Activated CD8-positive, alpha-beta memory T cell treated with anti-CD3 and anti-CD28 coated beads for 36 hours (primary cell): Measurements from ENCODE around the gene MND1. TPM values are rescaled to one million over a fixed set of nuclear protein-coding genes. Genes with fewer than 3 reads are reported as not detected.
"Not testable (repeated sequence)": the region's sequence is repeated elsewhere in the genome, so short reads cannot be mapped to it uniquely, and the experiment has no call there.

ENCODE experiments used
- CTCF ChIA-PET: fragments of 350-600 bp; sonication (Branson Sonifier 250); formaldehyde crosslinking; loops from one replicate; lab custom pipeline; 2021; ENCODE audit warnings: antibody characterized with exemption; lab: Charles Lee
- POLR2A ChIA-PET: fragments of 350-600 bp; sonication (Branson Sonifier 250); formaldehyde crosslinking; loops from one replicate; lab custom pipeline; 2021; ENCODE audit warnings: antibody characterized with exemption; lab: Charles Lee
- total RNA-seq, 2 experiments: library from RNA; stranded (reverse); gene quantifications; one replicate each; pipeline ENCODE4 v1.2.3, GENCODE V29; 2021

The MND1 gene
- total RNA-seq, 2 experiments from 2014 or later, result 24.3 to 25.1 TPM

GRCh38 chr4:153387981-153388380 is 43.5 kb downstream of the MND1 start:
- CTCF ChIA-PET, result no interaction called here
- POLR2A ChIA-PET, result no interaction called here

DNA sequence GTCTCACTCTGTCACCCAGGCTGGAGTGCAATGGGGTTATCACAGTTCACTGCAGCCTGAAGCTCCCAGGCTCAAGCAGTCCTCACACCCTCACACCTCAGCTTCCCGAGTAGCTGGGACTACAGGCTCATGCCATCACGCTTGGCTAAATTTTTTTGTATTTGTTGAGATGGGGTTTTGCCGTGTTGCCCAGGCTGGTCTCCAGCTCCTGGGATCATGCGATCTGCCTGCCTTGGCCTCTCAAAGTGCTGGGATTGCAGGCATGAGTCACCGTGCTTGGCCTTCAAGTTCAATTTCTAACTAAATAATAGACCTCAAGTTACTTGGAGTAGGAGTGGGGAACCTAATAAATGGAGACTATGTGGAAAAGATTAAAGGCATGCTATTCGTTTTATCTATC is 48.9 kb downstream of the MND1 start:
- ChIA-PET CTCF (no interaction called here), POLR2A (no interaction called here)

- POLR2A ChIA-PET, result no interaction called here
- CTCF ChIA-PET, result no interaction called here
Observed at GRCh38 chr4:153394945-153395344, 50.5 kb downstream of the MND1 start.

GRCh38 chr4:153398713-153399112 is 54.2 kb downstream of the MND1 start:
- ChIA-PET CTCF (no interaction called here), POLR2A (no interaction called here)

GRCh38 chr4:153399358-153399757 is 54.9 kb downstream of the MND1 start:
- ChIA-PET POLR2A (no interaction called here), CTCF (no interaction called here)

DNA sequence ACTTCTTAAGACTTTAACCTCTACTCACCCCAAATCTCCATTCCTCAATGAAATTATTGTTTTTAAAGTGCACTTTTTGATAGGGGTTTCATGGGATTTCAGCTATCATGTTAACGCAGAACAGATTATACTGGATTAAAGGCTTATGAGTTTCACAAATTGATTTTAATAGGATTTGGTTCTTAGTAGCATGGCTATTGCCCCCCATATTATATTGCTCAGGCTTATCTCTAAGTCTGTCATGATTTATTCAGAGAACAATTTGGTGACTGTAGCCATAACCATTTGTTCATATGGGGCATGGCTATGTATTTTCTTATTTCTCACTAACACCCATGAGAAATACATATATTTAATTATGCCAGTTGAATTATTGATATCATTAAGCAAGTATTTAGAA is 57.0 kb downstream of the MND1 start:
- CTCF ChIA-PET, result no interaction called here
- POLR2A ChIA-PET, result no interaction called here

- POLR2A ChIA-PET, result no interaction called here
- CTCF ChIA-PET, result no interaction called here
Observed at GRCh38 chr4:153402366-153402765, 57.9 kb downstream of the MND1 start.

GRCh38 chr4:153403726-153404125 is 59.2 kb downstream of the MND1 start:
- ChIA-PET CTCF (no interaction called here), POLR2A (no interaction called here)

DNA sequence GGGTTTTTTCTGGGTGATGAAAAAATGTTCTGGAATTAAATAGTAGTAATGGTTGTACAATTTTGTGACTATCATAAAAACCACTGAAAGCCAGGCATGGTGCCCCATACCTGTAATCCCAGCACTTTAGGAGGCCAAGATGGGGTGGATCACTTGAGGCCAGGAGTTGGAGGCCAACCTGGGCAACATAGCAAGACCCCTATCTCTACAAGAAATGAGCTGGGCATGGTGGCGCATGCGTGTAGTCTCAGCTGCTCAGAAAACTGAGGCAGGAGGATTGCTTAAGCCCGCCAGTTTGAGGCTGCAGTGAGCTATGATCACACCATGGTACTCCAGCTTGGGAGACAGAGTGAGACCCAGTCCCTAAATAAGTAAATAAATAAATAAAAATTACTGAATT is 63.4 kb downstream of the MND1 start:
- CTCF ChIA-PET, result no interaction called here
- POLR2A ChIA-PET, result no interaction called here

DNA sequence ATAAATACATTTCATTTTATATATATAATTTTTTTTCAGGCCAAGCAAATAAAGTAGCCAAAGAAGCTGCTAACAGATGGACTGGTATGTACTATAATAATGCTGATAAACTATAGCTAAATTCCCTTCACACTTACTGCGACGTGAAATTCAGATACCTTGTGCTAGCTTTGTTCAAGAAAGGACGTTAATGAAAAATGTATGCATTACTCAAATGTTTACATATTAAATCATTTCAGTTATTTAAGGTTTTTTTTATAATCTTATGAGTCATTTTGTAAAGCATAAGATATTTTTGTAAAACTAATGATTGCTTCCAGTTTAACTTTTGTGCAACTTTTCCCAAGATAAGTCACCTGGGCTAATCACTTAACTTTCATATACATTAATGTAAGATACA is 64.4 kb downstream of the MND1 start:
- CTCF ChIA-PET, result no interaction called here
- POLR2A ChIA-PET, result no interaction called here

DNA sequence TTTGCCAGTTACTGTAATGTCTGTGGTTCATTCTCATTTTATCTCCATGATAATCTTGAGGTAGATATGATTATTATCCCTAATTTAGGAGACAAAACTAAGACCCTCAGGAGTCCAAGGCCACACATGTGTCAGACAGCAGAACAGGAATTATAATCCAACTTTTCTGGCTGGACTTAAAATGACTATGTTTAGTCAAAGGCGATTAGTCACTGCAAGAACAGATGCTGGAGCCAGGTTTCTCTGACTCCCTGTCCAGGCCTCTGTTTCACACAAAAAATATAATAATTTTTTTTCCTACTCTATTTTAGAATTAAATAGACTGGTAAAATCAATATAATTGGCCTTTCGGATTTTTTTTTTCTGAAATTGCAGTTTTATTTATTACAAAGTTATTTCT is 64.9 kb downstream of the MND1 start:
- CTCF ChIA-PET, result no interaction called here

DNA sequence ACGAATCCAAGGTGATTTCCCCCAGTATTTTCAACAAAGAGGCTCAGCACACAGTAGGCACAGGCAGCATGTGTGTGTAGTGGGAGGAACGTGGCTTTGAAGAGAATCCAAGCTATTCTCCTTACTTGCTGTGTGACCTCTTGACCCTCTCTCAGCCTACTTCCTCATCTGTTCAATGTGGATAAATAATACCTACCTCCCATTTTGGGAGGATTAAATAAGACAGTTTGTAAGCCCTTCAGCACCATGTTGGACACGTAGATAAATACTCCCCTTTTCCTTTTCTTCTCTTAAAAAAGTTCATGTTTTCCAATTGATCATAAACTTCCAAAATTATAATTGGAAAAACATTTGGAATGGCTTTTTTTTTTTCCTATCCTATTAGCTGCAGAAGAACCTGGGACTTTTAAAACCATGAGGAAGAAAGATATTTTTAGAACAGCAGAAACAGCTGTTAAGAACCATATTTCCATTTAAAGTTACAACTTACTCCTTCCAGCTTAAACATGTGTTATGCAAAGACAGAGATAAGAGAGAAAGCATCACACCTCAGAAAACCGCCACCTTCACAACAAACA is 65.5 kb downstream of the MND1 start:
- ChIA-PET POLR2A (no interaction called here), CTCF (no interaction called here)

More for the DNA sequence above, 64.9 kb downstream of the MND1 start:
- POLR2A ChIA-PET, result no interaction called here

- ChIA-PET POLR2A (no interaction called here), CTCF (no interaction called here)
Observed at GRCh38 chr4:153413842-153414241, 69.4 kb downstream of the MND1 start.

GRCh38 chr4:153416456-153416855 is 72.0 kb downstream of the MND1 start:
- POLR2A ChIA-PET, CTCF ChIA-PET: not testable (repeated sequence)

DNA sequence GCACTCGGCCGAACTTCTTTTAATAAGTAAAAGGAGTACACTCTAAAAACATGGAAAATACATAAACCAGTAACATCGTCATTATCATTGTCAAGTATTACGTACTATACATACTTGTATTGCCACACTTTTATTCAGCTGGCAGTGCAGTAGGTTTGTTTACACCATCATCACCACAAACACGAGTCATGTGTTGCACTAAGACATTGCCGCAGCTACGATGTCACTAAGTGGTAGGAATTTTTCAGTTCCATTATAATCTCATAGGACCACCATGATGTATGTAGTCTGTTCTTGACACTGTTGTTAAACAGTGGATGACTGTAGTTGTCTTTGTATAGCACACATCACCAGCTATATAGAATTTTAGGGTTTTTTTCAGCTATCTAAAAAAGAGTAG is 73.6 kb downstream of the MND1 start:
- POLR2A ChIA-PET, result no interaction called here
- CTCF ChIA-PET, result interaction anchor here (1.8 kb wide), 1 partner anchor 156 kb away, joined by 5 read pairs; no protein-coding TSS in a partner anchor

GRCh38 chr4:153418558-153418957 is 74.1 kb downstream of the MND1 start:
- CTCF ChIA-PET, result interaction anchor here (1.8 kb wide), 1 partner anchor 156 kb away, joined by 5 read pairs; no protein-coding TSS in a partner anchor
- POLR2A ChIA-PET, result no interaction called here

DNA sequence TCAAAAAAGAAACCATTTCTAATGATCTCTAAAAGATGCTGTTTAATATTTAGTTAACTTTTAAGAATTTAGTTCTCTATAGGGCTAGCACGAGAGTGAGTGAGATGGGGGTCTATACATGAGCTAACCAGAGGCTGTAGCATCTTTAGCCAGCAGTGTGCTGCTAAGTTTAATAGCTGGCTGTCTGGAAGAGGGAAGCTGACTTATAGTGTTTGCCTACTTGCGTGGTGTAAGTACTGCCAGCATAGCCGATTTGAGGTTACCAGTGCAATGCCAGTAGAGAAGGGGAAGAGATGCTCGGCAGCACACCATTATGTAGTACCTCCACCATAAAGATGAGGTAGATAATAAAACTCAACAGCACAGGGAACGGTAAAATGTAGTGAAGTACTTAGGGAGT is 74.5 kb downstream of the MND1 start:
- CTCF ChIA-PET, result interaction anchor here (1.8 kb wide), 1 partner anchor 155 kb away, joined by 5 read pairs; no protein-coding TSS in a partner anchor

GRCh38 chr4:153419673-153420278 is 75.3 kb downstream of the MND1 start:
- ChIA-PET CTCF (no interaction called here), POLR2A (no interaction called here)

More for the DNA sequence above, 74.5 kb downstream of the MND1 start:
- POLR2A ChIA-PET, result no interaction called here

DNA sequence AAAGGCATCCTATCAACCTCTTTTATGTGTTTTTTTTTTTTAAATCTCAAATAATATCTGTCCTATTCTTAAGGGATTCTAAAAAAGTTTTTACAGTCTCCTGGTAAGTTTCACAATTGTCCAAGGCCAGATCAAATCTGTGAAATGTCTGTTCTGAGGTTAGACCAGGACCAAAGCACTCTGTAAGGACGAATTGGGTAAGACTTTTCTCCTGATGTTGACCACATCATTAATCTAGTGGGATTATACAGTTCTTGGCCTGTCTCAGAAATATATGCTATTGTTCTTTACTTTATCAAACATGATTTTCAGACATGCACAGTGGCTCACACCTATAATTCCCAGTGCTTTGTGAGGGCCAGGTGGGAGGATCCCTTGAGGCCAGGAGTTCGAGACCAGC is 75.9 kb downstream of the MND1 start:
- POLR2A ChIA-PET, result no interaction called here
- CTCF ChIA-PET, result no interaction called here

- ChIA-PET POLR2A (no interaction called here), CTCF (no interaction called here)
Observed at GRCh38 chr4:153421941-153422340, 77.5 kb downstream of the MND1 start.

DNA sequence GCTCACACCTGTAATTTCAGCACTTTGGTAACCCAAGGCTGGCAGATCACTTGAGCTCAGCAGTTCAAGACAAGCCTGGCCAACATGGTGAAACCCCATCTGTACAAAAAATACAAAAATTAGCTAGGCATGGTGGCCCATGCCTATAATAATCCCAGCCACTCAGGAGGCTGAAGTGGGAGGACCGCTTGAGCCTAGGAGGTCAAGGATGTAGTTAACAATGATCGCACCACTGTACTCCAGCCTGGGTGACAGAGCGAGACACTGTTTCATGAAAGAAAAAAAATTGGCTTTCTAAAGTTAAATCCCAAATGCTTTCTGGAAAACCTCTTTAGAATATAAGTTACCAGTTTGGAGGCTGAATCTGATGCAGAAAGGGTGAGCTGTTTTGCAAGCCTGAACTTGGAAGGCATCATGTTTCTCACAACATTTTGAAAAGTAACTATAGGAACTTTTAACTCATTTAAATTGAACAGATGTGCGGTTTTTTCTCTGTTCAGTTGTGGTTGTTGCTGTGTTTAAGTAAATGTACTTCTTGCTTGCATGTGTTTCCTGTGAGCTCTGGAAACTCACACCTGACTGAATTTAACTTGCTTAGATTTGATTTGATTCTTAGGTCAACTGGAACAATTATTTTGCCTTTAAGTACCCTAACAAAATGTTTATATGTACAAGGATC is 81.9 kb downstream of the MND1 start:
- CTCF ChIA-PET, result interaction anchor here (0.5 to 1.1 kb wide), 2 partner anchors 66 to 145 kb away, joined by 3 read pairs; no protein-coding TSS in a partner anchor
- POLR2A ChIA-PET, result no interaction called here
